B cell (primary cell): ENCODE measurements around the gene CLP1. TPM values are rescaled to one million over a fixed set of nuclear protein-coding genes. Genes with fewer than 3 reads are reported as not detected.

Experiments used
- ATAC-seq: fragments of 200-7000 bp; cut with Tn5 transposase; one replicate; pipeline ENCODE4 v1.10.0; 2021; ENCODE audit warnings: low read depth, mild to moderate bottlenecking, moderate number of reproducible peaks, moderate library complexity
- CTCF ChIA-PET: fragments of 350-600 bp; sonication (Branson Sonifier 250); formaldehyde crosslinking; loops from one replicate; lab custom pipeline; 2021; ENCODE audit warnings: antibody characterized with exemption, inconsistent platforms; lab: Charles Lee
- POLR2A ChIA-PET: fragments of 350-600 bp; sonication (Branson Sonifier 250); formaldehyde crosslinking; loops from one replicate; lab custom pipeline; 2021; ENCODE audit warnings: antibody characterized with exemption; lab: Charles Lee
- DNase-seq: peaks from one replicate; pipeline ENCODE4 v3.0.0; 2013
- H2AFZ ChIP-seq: 2 replicates; pipeline ENCODE4 v1.6.1; 2012; ENCODE audit warnings: mild to moderate bottlenecking, low read depth, low read length; ENCODE audit not compliant: insufficient read depth, poor library complexity, severe bottlenecking
- H3K27ac ChIP-seq, 2 donors: 1 replicate in 1 of 2; 2 replicates in 1 of 2; pipeline ENCODE4 v1.5.1; 2012 to 2013; ENCODE audit warnings: low read length in 2 of 2, mild to moderate bottlenecking in 2 of 2, moderate library complexity in 1 of 2
- H3K27me3 ChIP-seq, 4 experiments: fragments of 200-600 bp in 1 of 4; sonication (generic) in 1 of 4; replicated peaks in 1 of 4; 1 replicate in 2 of 4; 2 replicates in 2 of 4; pipeline versions ENCODE4 v1.6.1 to v1.7.0; 2013 to 2016; ENCODE audit warnings: low read length in 3 of 4, mild to moderate bottlenecking in 2 of 4, mixed read lengths in 1 of 4, moderate library complexity in 1 of 4; ENCODE audit not compliant: insufficient read depth in 4 of 4, control insufficient read depth in 3 of 4; ENCODE audit errors: control extremely low read depth in 1 of 4
- H3K36me3 ChIP-seq, 2 experiments: replicated peaks in 1 of 2; 1 replicate in 1 of 2; 2 replicates in 1 of 2; pipeline versions ENCODE4 v1.6.1 to v1.7.1; 2013; ENCODE audit warnings: low read length in 1 of 2; ENCODE audit not compliant: insufficient read depth in 2 of 2, control insufficient read depth in 1 of 2; ENCODE audit errors: control extremely low read depth in 1 of 2, extremely low read depth in 1 of 2
- H3K4me1 ChIP-seq, 2 donors: fragments of 200-600 bp in 1 of 2; sonication (generic) in 1 of 2; 1 replicate in 1 of 2; 2 replicates in 1 of 2; pipeline versions ENCODE4 v1.5.1 to v1.6.1; 2013 to 2017; ENCODE audit warnings: low read length in 2 of 2; ENCODE audit not compliant: control insufficient read depth in 2 of 2, insufficient read depth in 2 of 2
- H3K4me2 ChIP-seq: replicated peaks from 2 replicates; pipeline ENCODE3; 2012; ENCODE audit warnings: mild to moderate bottlenecking, low read depth, low read length; ENCODE audit not compliant: poor library complexity, severe bottlenecking
- H3K4me3 ChIP-seq, 5 experiments: fragments of 200-600 bp in 1 of 5; sonication (generic) in 1 of 5; 1 replicate in 3 of 5; 2 replicates in 2 of 5; pipeline versions ENCODE4 v1.5.1 to v1.7.0; 2011 to 2016; ENCODE audit warnings: low read length in 4 of 5, mild to moderate bottlenecking in 4 of 5, low read depth in 2 of 5, control low read depth in 1 of 5, moderate library complexity in 1 of 5; ENCODE audit not compliant: insufficient read depth in 1 of 5; ENCODE audit errors: control extremely low read depth in 1 of 5, extremely low read depth in 1 of 5
- H3K79me2 ChIP-seq: fragments of 200-600 bp; sonication (generic); one replicate; pipeline ENCODE4 v1.6.0; 2016; ENCODE audit warnings: low read length; ENCODE audit not compliant: control insufficient read depth, insufficient read depth
- H3K9ac ChIP-seq: fragments of 200-600 bp; sonication (generic); 2 replicates; pipeline ENCODE4 v1.6.1; 2017; ENCODE audit warnings: mild to moderate bottlenecking, low read length, moderate library complexity
- H3K9me3 ChIP-seq, 3 donors: one replicate each; pipeline versions ENCODE4 v1.6.1 to v1.7.1; 2013; ENCODE audit warnings: low read length in 2 of 3; ENCODE audit not compliant: control insufficient read depth in 2 of 3, insufficient read depth in 1 of 3; ENCODE audit errors: control extremely low read depth in 1 of 3
- H4K20me1 ChIP-seq: 2 replicates; pipeline ENCODE4 v1.6.0; 2012; ENCODE audit warnings: mild to moderate bottlenecking, low read length; ENCODE audit not compliant: insufficient read depth, control insufficient read depth, poor library complexity, severe bottlenecking
- H3K27ac Mint-ChIP-seq: one replicate; pipeline ENCODE4 v1.8.0; 2021; ENCODE audit warnings: mixed read lengths
- H3K27me3 Mint-ChIP-seq: one replicate; pipeline ENCODE4 v1.8.0; 2021; ENCODE audit warnings: mixed read lengths
- H3K4me1 Mint-ChIP-seq: one replicate; pipeline ENCODE4 v1.8.0; 2021; ENCODE audit warnings: mixed read lengths
- H3K4me3 Mint-ChIP-seq: one replicate; pipeline ENCODE4 v1.8.0; 2021; ENCODE audit warnings: mixed read lengths
- H3K9me3 Mint-ChIP-seq: one replicate; pipeline ENCODE4 v1.8.0; 2022; ENCODE audit warnings: mixed read lengths; ENCODE audit not compliant: insufficient read depth
- CTCF ChIP-seq: fragments of 200-600 bp; IDR thresholded peaks from one replicate; pipeline ENCODE4 v1.8.0; 2022; ENCODE audit warnings: antibody characterized with exemption, mild to moderate bottlenecking
- EZH2 ChIP-seq: IDR thresholded peaks from 2 replicates; pipeline ENCODE4 v1.6.1; 2012; ENCODE audit warnings: borderline replicate concordance, low read depth, mild to moderate bottlenecking, moderate library complexity, low read length; ENCODE audit not compliant: insufficient read depth, poor library complexity, severe bottlenecking
- WGBS: methylation state at CpG from one replicate; pipeline ENCODE4 v1.1.5; 2013; ENCODE audit warnings: missing lambda C conversion rate; ENCODE audit not compliant: insufficient coverage; 5-methylcytosine and 5-hydroxymethylcytosine counted together
- intact Hi-C: fragments of 100-400 bp; cut with micrococcal nuclease; formaldehyde crosslinking; loops from one replicate; pipeline ENCODE4 v1.10.0; 2022
- polyA plus RNA-seq: library from polyadenylated mRNA; depleted of rRNA; stranded (reverse); fragments of >200 nt; gene quantifications from 2 replicates; pipeline ENCODE4 v1.2.3, GENCODE V29; 2012
- total RNA-seq, 2 donors: library from RNA; stranded (reverse); fragments of 120-200 nt in 1 of 2; gene quantifications; 1 replicate in 1 of 2; 2 replicates in 1 of 2; pipeline versions ENCODE4 v1.2.3 to v1.2.4, GENCODE V29; 2013 to 2022

The CLP1 gene
- total and polyA plus RNA-seq, 2 donors (not counting 1 experiment from before 2014, with no cell fraction given) = 6.0 to 15.5 TPM

GRCh38 chr11:57641011-57641807, 16.4 kb upstream of the CLP1 start:
- TF ChIP-seq CTCF = peak; percentile 49
- no peak for TF ChIP-seq EZH2
- peaks cover 25% of the 10 kb centered on the region for H3K4me1 Mint-ChIP-seq
- H3K4me2 ChIP-seq = no peak overlapping the region
- H3K27ac ChIP-seq = no peak overlapping the region
- no peaks in the 10 kb centered on the region for H4K20me1 ChIP-seq
- no peak overlapping the region for H3K4me3 ChIP-seq
- H3K9ac ChIP-seq = no peak overlapping the region
- CTCF ChIA-PET = interaction anchor here (0.7 to 8.3 kb wide), 29 partner anchors 9 to 883 kb away, joined by 3 to 106 read pairs (median 5); partner anchors contain the start of genes RTN4RL2, UBE2L6 and ZDHHC5
- H3K9me3 ChIP-seq = peaks cover 0 to 6% (median 0%) of the 10 kb centered on the region in 3 donors
- H3K9me3 Mint-ChIP-seq = no peaks in the 10 kb centered on the region
- peaks cover 27 to 34% of the 10 kb centered on the region in 2 donors for H3K4me1 ChIP-seq
- WGBS = 56% methylated on average over 5 of the region's 7 CpGs
- no peak overlapping the region for H3K27ac Mint-ChIP-seq
- peaks cover 0 to 58% (median 23%) of the 10 kb centered on the region in 4 experiments for H3K27me3 ChIP-seq
- POLR2A ChIA-PET = interaction anchor here (1.0 kb wide), 1 partner anchor 295 kb away, joined by 3 read pairs; no protein-coding TSS in a partner anchor
- H3K79me2 ChIP-seq = no peaks in the 10 kb centered on the region
- no peak overlapping the region for H3K4me3 Mint-ChIP-seq
- intact Hi-C loops = loop anchor here (1.0 to 5.0 kb wide), 3 partner anchors 109 to 296 kb away; partner anchors contain the start of gene TIMM10
- no peak for ATAC-seq
- peaks cover 56% of the 10 kb centered on the region for H3K27me3 Mint-ChIP-seq
- DNase-seq = peak; percentile 57
- H2AFZ ChIP-seq = no peak overlapping the region
- H3K36me3 ChIP-seq = no peaks in the 10 kb centered on the region

- Histone ChIP-seq H3K4me2 (no peak overlapping the region), H3K36me3 (no peaks in the 10 kb centered on the region), H3K9me3 (peaks cover 0 to 11% (median 0%) of the 10 kb centered on the region in 3 donors), H3K9ac (no peak overlapping the region), H3K27ac (no peak overlapping the region), H3K4me3 (no peak overlapping the region), H3K79me2 (no peaks in the 10 kb centered on the region), H2AFZ (no peak overlapping the region), H4K20me1 (no peaks in the 10 kb centered on the region), H3K27me3 (peaks cover 0 to 59% (median 38%) of the 10 kb centered on the region in 4 experiments), H3K4me1 (peaks cover 40 to 45% of the 10 kb centered on the region in 2 donors)
- CTCF ChIA-PET = interaction anchor here (0.7 to 8.3 kb wide), 23 partner anchors 10 to 300 kb away, joined by 3 to 106 read pairs (median 6); partner anchors contain the start of genes SLC43A1, TIMM10 and UBE2L6
- H3K27me3 Mint-ChIP-seq = peaks cover 60% of the 10 kb centered on the region
- H3K4me3 Mint-ChIP-seq = no peak overlapping the region
- no peak for DNase-seq
- H3K9me3 Mint-ChIP-seq = no peaks in the 10 kb centered on the region
- POLR2A ChIA-PET = no interaction called here
- no peak for ATAC-seq
- peaks cover 34% of the 10 kb centered on the region for H3K4me1 Mint-ChIP-seq
- WGBS = 95% methylated on average over 3 of the region's 3 CpGs
- H3K27ac Mint-ChIP-seq = no peak overlapping the region
- TF ChIP-seq CTCF (no peak), EZH2 (no peak)
- intact Hi-C loops = loop anchor here (1.0 to 5.0 kb wide), 3 partner anchors 76 to 151 kb away; partner anchors contain the start of gene TIMM10
Measured at GRCh38 chr11:57643802-57644201, 13.8 kb upstream of the CLP1 start.
